HT-29 (cell line): ENCODE data around the gene PXK. TPM values are rescaled to one million over a fixed set of nuclear protein-coding genes. Genes with fewer than 3 reads are reported as not detected.

ENCODE experiments used
- DNase-seq: peaks from one replicate; pipeline ENCODE4 v3.0.0-alpha.2; 2015; ENCODE audit warnings: low spot score
- total RNA-seq: library from RNA; depleted of rRNA; stranded (reverse); fragments of >200 nt; shearing (Covaris generic); gene quantifications from 2 replicates; pipeline ENCODE4 v1.2.3, GENCODE V29; 2014

The PXK gene
- total RNA-seq, 1 experiment from 2014 or later = 0.89 TPM

- DNase-seq = no peak
These were observed 15.3 kb downstream of the PXK start for GRCh38 chr3:58347984-58348383.

- DNase-seq = no peak
These were observed 17.3 kb downstream of the PXK start for GRCh38 chr3:58349792-58350626.

GRCh38 chr3:58350627-58351013, 17.9 kb downstream of the PXK start:
- no peak for DNase-seq

DNA sequence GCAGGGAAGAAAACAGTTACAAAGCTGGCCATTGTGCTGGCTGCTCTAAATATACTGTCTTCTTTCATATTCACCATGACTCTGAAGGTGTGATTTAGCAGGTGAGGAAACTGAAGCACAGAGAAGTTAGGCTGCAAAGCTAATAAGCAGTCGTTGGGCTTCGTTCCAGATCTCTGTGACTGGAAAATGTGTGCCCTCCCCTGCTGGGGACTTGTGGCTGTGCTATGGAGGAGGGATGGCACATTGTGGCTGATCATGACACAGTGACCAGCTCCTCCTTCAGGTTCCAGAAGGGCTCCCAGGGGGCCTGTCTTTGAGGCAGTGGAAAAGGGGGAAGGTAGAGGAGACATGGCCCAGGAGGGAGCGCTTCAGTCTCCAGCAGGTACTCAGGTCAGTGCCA, 19.2 kb downstream of the PXK start:
- DNase-seq = peak; percentile 1

GRCh38 chr3:58352626-58353025, 19.9 kb downstream of the PXK start:
- no peak for DNase-seq

DNA sequence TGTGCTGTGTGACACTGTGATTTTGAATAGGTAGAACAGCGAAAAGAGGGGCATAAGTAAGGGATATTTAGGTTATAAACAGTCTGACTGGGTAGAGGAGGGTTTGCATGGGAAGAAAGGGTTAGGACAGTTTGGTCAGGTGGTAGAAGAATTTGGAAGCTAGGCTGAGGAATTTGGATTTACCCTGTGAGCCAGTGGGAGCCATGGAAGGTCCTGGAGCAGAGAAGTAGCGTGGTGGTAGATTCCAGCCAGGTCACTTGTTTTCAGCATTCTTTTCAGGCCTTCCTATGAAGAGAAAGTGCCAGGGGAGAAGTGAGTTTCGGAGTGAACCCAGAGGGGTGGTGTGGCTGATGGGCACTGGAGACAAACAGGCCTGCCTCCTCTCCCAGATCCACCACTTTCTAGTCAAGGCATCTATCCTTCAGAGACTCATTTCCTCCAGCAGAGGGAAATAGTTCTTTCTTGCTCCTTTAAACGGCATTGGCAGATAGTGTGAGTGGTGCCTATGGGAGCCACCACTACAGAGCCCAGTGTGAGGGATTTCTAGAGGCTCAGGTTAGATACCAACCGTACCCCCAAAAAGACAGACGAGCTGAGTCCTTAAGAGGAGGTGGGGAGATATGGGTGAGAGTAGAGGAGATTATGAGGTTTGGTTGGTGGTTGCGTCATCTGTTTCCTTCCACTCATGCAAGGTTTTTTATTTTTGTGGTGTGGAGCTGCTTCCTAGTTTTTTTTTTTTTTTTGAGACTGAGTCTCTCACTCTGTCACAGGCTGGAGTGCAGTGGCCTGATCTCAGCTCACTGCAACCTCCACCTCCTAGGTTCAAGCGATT, 21.2 kb downstream of the PXK start:
- DNase-seq = no peak

DNA sequence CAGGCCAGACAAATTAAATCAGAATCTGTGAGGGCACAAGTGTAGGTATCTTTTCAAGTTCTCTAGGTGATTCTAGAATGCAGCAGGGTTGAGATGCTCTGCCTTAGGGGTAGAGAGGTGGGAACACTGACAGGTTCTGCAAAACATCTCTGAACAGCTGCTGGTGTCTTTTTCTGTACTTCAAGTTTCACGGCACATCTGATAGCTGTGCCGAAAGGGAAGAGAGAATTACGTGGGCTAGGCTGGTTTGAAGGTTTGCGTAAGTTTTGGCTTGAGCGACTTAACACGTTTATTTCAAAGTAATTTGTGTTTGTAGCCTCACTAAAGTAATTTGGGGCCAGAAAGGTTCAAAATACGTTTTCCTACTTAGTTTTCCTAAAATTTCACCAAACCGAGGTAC, 22.5 kb downstream of the PXK start:
- no peak for DNase-seq

- DNase-seq = no peak
These were observed 23.4 kb downstream of the PXK start for GRCh38 chr3:58356054-58356453.

DNA sequence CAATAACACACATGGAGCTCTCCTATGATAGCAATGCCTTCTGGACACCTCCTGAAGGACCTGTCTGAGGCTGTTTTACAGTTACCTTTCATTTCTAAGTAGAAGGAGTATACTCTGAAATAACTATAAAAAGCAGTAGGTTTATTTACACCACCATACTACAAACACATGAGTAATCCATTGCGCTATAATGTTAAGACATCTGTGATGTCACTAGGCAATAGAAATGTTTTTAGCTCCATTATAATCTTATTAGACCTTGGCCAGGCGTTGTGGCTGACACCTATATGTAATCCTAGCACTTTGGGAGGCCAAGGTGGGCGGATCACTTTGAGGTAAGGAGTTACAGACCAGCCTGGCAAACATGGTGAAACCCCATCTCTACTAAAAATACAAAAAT, 24.7 kb downstream of the PXK start:
- DNase-seq = no peak

GRCh38 chr3:58358092-58358491, 25.4 kb downstream of the PXK start:
- no peak for DNase-seq

GRCh38 chr3:58358808-58359207, 26.1 kb downstream of the PXK start:
- no peak for DNase-seq

GRCh38 chr3:58359621-58360020, 26.9 kb downstream of the PXK start:
- DNase-seq = no peak

DNA sequence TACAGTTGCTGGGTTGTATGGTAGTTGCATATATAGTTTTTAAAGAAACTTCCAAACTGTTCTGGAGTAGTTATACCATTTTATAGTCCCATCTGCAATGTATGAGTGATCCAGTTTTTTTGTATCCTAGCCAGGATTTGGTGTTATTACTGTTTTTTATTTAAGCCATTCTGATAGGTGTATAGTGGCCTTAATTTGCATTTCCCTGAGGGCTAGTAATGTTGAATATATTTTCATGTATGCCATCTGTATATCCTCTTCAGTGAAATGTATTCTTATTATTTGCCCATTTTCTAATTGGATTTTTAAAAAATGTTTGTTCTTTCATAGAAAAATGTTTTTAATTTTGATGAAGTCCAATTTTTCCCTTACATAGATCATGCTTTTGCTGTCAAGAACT, 29.2 kb downstream of the PXK start:
- no peak for DNase-seq

GRCh38 chr3:58366699-58367098, 34.0 kb downstream of the PXK start:
- DNase-seq = no peak

DNA sequence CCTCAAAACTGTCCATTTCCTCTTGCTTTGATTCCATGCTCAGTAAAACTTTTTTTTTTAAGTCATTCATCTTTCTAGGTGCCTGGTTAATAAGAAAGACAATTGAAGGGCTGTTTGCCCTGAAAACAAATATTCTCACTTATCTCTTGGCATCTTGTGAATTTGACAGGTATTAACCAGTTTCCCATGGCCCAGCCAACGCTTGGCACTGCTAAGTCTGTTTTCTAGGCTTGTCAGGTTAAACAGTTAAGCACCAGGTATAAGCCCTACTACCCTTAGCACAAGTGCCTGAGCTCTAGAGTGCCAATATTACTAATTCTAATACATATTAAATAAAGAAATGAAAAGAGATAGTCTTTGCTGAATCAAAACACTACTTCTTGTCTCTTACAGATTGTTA, 36.3 kb downstream of the PXK start:
- DNase-seq = no peak

DNA sequence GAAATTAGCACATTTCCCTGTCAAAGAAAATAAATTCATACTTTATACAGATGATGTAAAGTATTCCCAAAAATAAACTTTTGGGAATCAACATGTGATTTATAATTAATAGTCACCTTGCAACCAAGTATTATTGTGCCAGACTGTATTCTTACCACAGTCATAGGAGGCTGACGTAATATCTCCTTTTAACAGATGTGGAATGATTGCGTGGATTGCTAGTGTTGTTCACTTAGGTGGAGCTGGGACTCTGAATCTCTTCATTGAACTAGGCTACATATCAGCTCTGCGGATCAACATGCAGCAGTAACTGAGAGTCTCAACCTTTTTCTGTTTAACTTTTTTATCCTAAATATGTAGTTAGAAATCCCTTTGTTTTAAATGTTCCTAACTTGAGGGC, 37.2 kb downstream of the PXK start:
- DNase-seq = no peak

GRCh38 chr3:58370407-58370806, 37.7 kb downstream of the PXK start:
- DNase-seq = no peak

DNA sequence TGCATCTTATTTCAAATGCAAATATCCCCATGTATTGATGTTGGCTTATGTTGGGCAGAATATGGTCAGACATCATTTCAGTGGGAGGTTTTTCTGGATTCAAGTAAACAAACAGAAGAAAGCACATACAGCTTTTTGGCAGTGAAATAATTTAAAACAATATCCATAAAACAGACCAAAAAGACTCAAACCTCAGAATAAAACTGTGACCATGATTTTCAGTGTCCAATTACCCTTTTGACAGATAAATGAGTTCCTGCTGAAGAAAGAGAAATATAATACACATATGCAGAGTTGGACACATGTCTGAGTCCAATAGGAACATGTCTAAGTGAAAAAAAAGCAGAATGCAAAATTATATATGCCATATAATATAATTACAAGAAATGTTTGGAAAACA, 39.1 kb downstream of the PXK start:
- no peak for DNase-seq

- DNase-seq = no peak
These were observed 42.6 kb downstream of the PXK start for GRCh38 chr3:58375254-58375653.

DNA sequence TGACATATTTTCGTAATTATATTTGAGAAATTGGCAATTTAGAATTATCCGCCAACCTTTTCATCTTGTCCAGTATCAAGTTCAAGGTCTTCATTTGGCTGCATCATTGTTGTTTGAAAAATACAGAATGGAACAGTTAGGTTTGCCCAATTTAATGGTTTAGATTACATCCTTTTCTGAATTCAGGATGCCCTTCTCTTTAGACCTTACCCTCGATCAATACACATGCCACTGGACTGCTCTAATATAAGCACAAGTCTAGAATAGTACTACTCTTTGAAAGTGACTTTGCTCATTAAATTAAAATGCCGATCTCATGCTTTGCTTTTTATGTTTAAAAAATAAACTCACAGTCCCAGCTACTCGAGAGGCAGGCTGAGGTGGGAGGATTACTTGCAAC, 44.5 kb downstream of the PXK start:
- DNase-seq = no peak

GRCh38 chr3:58377750-58378149, 45.1 kb downstream of the PXK start:
- no peak for DNase-seq

DNA sequence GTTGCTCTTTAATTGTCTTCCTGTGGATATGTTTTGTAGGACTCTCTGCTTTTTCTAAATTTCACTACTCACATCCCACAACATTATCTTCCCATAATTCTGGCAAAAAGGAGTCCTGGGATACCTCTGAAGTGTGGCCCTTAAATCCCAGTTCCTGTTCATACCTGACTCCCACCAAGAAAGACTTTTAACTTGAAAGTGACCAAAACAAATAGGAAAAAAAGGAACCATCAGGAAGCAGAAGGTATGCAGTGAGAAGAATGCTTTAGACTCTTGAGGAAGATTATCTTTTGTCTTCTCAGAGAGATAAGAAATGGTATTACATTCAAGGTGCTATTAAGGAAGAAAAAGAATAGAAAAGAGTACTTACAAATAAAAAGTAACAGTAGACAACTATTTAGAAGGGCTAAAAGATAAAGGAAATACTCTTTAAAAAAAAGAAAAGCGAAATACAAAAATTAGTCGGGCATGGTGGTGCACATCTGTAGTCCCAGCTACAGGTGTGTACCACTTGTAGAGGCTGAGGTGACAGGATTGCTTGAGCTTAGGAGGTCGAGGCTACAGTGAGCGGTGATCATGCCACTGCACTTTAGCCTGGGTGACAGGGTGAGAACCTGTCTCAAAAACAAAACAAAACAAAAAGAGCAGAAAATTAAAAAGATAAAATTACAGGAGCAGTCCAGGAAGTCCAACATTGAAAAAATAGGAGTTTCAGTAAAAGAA, 46.8 kb downstream of the PXK start:
- no peak for DNase-seq
